Chondrocyte (in vitro differentiated cells): ENCODE data around the gene C1orf185. TPM values are rescaled to one million over a fixed set of nuclear protein-coding genes. Genes with fewer than 3 reads are reported as not detected.
"Not testable (repeated sequence)": the region's sequence is repeated elsewhere in the genome, so short reads cannot be mapped to it uniquely, and the experiment has no call there.

Experiments used
- DNase-seq: peaks from one replicate; pipeline ENCODE4 v3.0.0; 2021; ENCODE audit warnings: mixed read lengths, low spot score
- H3K27ac Mint-ChIP-seq: one replicate; pipeline ENCODE4 v1.8.0; 2021; ENCODE audit warnings: mild to moderate bottlenecking, moderate library complexity, mixed read lengths; ENCODE audit not compliant: unreplicated experiment
- H3K27me3 Mint-ChIP-seq: 2 replicates; pipeline ENCODE4 v1.8.0; 2021; ENCODE audit warnings: low read depth, mixed read lengths
- H3K36me3 Mint-ChIP-seq: 2 replicates; pipeline ENCODE4 v1.8.0; 2021; ENCODE audit warnings: low read depth, mixed read lengths
- H3K4me1 Mint-ChIP-seq: 2 replicates; pipeline ENCODE4 v1.8.0; 2021; ENCODE audit warnings: low read depth, mild to moderate bottlenecking, mixed read lengths
- H3K4me3 Mint-ChIP-seq: one replicate; pipeline ENCODE4 v1.8.0; 2021; ENCODE audit warnings: mild to moderate bottlenecking, moderate library complexity, mixed read lengths; ENCODE audit not compliant: unreplicated experiment
- H3K9me3 Mint-ChIP-seq: 2 replicates; pipeline ENCODE4 v1.8.0; 2021; ENCODE audit warnings: low read depth, mixed read lengths
- CTCF ChIP-seq: fragments of 200-600 bp; sonication (generic); IDR thresholded peaks from 2 replicates; pipeline ENCODE4 v1.5.0; 2021; ENCODE audit warnings: antibody characterized with exemption, mild to moderate bottlenecking, moderate library complexity
- total RNA-seq: library from RNA; stranded (reverse); gene quantifications from 3 replicates; pipeline ENCODE4 v1.2.1, GENCODE V29; 2021

C1orf185 gene
- total RNA-seq, 1 donor from 2014 or later, result not detected

DNA sequence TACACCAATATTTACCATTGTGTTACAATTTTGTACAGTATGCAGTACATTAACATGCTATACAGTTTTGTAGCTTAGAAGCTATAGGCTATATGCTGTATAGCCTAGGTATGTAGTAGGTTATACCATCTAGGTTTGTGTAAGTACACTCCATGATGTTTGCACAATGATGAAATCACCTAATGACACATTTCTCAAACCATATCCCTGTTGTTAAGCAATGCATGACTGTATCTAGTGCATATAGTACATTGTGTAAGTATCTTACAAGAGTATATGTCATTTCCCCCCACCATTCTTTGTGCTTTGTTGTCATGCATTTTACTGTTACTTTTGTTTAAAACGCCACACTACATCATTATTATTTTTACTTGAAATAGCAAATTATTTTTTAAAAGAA lies 68.3 kb downstream of the C1orf185 start:
- no peak overlapping the region for H3K27ac Mint-ChIP-seq
- no peak for TF ChIP-seq CTCF
- no peak for DNase-seq
- H3K36me3 Mint-ChIP-seq, result no peaks in the 10 kb centered on the region
- H3K4me3 Mint-ChIP-seq, result no peak overlapping the region
- H3K4me1 Mint-ChIP-seq, result no peaks in the 10 kb centered on the region
- H3K27me3 Mint-ChIP-seq, result peaks cover 20% of the 10 kb centered on the region
- H3K9me3 Mint-ChIP-seq, result peaks cover 8% of the 10 kb centered on the region

- no peak for TF ChIP-seq CTCF
- H3K27ac Mint-ChIP-seq, result no peak overlapping the region
- DNase-seq, result no peak
Observed at GRCh38 chr1:51172811-51173210, 70.8 kb downstream of the C1orf185 start.

DNA sequence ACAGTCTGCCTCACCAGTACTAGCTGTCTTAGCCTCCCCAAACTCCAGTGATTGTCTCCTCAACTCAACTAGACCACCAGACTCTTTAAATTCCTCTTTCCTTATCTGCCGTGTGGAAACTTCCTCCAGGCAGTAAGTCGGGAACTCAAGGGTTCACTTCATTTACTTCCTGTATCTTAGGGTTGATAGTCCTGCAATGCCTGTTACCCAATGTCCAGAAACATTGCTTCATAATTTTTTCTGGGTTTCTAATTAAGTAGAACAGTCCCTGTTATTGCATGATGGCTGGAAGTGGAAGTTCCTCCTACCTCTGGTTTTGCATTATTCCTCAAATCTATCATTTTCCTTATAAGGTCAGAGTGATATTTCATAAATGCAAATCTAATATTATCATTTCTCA lies 73.2 kb downstream of the C1orf185 start:
- Mint-ChIP-seq H3K4me1 (no peaks in the 10 kb centered on the region), H3K9me3 (peaks cover 8% of the 10 kb centered on the region), H3K36me3 (no peaks in the 10 kb centered on the region), H3K27me3 (peaks cover 35% of the 10 kb centered on the region), H3K27ac (no peak overlapping the region), H3K4me3 (no peak overlapping the region)
- TF ChIP-seq CTCF, result no peak
- DNase-seq, result no peak

More at GRCh38 chr1:51172811-51173210, 70.8 kb downstream of the C1orf185 start:
- Mint-ChIP-seq H3K9me3 (peaks cover 8% of the 10 kb centered on the region), H3K4me3 (no peak overlapping the region), H3K4me1 (no peaks in the 10 kb centered on the region), H3K27me3 (peaks cover 28% of the 10 kb centered on the region), H3K36me3 (no peaks in the 10 kb centered on the region)

- H3K4me3 Mint-ChIP-seq, H3K4me1 Mint-ChIP-seq, DNase-seq, H3K27ac Mint-ChIP-seq, H3K36me3 Mint-ChIP-seq, H3K9me3 Mint-ChIP-seq: not testable (repeated sequence)
- peaks cover 41% of the 10 kb centered on the region for H3K27me3 Mint-ChIP-seq
Observed at GRCh38 chr1:51177988-51178387, 76.0 kb downstream of the C1orf185 start.

DNA sequence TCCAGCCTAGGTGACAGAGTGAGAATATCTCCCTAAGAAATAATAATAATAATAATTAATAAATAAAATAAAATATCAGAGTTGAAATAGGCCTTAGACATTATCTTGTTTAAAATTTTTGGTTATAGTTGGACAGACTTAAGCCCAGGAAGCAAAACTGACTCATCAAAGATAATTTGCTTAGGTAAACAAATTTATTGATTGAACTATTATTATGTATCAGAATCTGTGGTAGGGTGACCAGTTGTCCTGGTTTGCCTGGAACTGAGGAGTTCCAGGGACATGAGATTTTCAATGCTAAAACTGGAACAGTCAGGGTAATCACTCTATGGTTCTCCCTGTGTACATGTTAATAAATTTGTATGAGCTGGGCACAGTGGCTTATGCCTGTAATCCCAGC lies 86.2 kb downstream of the C1orf185 start:
- H3K4me3 Mint-ChIP-seq, result no peak overlapping the region
- no peak for TF ChIP-seq CTCF
- no peaks in the 10 kb centered on the region for H3K36me3 Mint-ChIP-seq
- no peak overlapping the region for H3K27ac Mint-ChIP-seq
- no peaks in the 10 kb centered on the region for H3K4me1 Mint-ChIP-seq
- no peak for DNase-seq
- H3K9me3 Mint-ChIP-seq, result no peaks in the 10 kb centered on the region
- H3K27me3 Mint-ChIP-seq, result peaks cover 6% of the 10 kb centered on the region

DNA sequence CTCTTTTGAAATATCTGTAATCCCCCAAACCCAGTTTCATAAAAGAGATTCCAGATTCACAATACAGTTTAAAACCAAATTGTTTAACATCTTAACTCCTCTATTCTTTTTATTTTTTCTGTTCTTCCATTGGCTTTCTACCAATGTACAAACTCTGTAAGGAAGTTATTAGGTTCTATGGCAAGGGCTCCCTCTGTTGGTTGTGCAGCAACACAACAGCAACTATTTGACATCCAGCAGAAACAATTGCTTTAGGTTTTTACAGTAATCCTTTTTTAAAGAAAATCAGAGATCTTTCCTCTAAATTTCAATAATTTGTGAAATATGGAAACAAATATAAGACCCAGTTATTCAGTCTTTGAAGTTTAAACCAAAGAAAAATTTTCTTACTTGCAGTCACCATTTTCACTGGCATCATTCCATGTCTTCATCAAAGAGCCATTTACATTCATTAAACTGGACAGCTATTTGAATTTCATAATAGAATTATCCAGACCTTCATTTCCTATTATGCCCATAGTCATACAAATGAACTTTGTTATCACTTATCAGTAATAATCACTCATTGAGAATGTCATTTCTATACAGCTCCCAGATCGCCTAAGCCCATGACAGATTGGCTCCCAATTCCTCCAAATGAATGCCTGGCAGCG lies 87.5 kb downstream of the C1orf185 start:
- H3K9me3 Mint-ChIP-seq, result no peaks in the 10 kb centered on the region
- no peak for DNase-seq

More for the DNA sequence above, 87.5 kb downstream of the C1orf185 start:
- Mint-ChIP-seq H3K27ac (no peak overlapping the region), H3K27me3 (no peaks in the 10 kb centered on the region), H3K36me3 (no peaks in the 10 kb centered on the region), H3K4me3 (no peak overlapping the region), H3K4me1 (no peaks in the 10 kb centered on the region)
- peak; percentile 98 for TF ChIP-seq CTCF
